HEK293 (cell line): Measurements from ENCODE around the gene ELL3.

Source experiments
- SETDB1 ChIP-seq: IDR thresholded peaks from one replicate; pipeline ENCODE4 v1.6.1; 2017; ENCODE audit warnings: mild to moderate bottlenecking, low read length, moderate library complexity, mixed read lengths; ENCODE audit not compliant: insufficient read length
- YY1 ChIP-seq: fragments of 450-650 bp; formaldehyde crosslinking; IDR thresholded peaks from 2 replicates; pipeline ENCODE4 v1.5.1; 2018; ENCODE audit warnings: missing biosample characterization, missing genetic modification characterization
- ZNF184 ChIP-seq: fragments of 450-650 bp; IDR thresholded peaks from 2 replicates; pipeline ENCODE4 v1.5.1; 2018; ENCODE audit warnings: missing biosample characterization, mild to moderate bottlenecking, missing genetic modification characterization
- ZNF707 ChIP-seq: fragments of 450-650 bp; formaldehyde crosslinking; IDR thresholded peaks from 2 replicates; pipeline ENCODE4 v1.5.1; 2016; ENCODE audit warnings: missing biosample characterization, missing genetic modification characterization
- ZNF777 ChIP-seq: fragments of 450-650 bp; formaldehyde crosslinking; IDR thresholded peaks from 2 replicates; pipeline ENCODE4 v1.5.1; 2017; ENCODE audit warnings: missing biosample characterization, missing genetic modification characterization, borderline replicate concordance
- TF ChIP-seq, protein P1 (sequence below): fragments of 450-650 bp; formaldehyde crosslinking; IDR thresholded peaks from 2 replicates; pipeline ENCODE4 v1.5.1; 2016; ENCODE audit warnings: missing biosample characterization, missing genetic modification characterization
- TF ChIP-seq, protein P2 (sequence below): fragments of 450-650 bp; formaldehyde crosslinking; IDR thresholded peaks from 2 replicates; pipeline ENCODE4 v1.5.1; 2016; ENCODE audit warnings: missing biosample characterization, missing genetic modification characterization

DNA sequence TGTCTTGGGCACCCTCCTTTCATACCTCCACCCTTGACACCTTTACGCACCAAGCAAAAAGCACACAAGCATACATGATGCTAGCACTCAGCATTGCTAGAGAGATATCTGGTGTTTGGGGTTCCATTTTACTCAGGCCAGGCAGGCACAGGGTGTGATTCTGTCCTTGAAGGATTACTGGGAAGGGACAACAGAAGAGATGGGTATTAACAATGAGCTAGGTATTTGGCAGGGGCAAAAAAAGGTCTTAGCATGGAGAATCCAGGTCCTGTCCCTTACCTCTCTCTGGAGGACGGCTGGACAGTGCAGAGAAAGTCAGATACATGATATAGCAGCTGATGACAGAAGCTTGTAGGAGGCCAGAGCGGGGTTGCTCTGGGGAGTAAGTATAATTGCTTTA is 19.8 kb upstream of the ELL3 start:
- TF ChIP-seq YY1 (tag by site-specific recombination), result no peak
- TF ChIP-seq, protein P1, sequence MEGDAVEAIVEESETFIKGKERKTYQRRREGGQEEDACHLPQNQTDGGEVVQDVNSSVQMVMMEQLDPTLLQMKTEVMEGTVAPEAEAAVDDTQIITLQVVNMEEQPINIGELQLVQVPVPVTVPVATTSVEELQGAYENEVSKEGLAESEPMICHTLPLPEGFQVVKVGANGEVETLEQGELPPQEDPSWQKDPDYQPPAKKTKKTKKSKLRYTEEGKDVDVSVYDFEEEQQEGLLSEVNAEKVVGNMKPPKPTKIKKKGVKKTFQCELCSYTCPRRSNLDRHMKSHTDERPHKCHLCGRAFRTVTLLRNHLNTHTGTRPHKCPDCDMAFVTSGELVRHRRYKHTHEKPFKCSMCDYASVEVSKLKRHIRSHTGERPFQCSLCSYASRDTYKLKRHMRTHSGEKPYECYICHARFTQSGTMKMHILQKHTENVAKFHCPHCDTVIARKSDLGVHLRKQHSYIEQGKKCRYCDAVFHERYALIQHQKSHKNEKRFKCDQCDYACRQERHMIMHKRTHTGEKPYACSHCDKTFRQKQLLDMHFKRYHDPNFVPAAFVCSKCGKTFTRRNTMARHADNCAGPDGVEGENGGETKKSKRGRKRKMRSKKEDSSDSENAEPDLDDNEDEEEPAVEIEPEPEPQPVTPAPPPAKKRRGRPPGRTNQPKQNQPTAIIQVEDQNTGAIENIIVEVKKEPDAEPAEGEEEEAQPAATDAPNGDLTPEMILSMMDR (tag by site-specific recombination), result no peak
- no peak for TF ChIP-seq ZNF777 (tag by site-specific recombination)
- TF ChIP-seq SETDB1, result no peak
- TF ChIP-seq, protein P2, sequence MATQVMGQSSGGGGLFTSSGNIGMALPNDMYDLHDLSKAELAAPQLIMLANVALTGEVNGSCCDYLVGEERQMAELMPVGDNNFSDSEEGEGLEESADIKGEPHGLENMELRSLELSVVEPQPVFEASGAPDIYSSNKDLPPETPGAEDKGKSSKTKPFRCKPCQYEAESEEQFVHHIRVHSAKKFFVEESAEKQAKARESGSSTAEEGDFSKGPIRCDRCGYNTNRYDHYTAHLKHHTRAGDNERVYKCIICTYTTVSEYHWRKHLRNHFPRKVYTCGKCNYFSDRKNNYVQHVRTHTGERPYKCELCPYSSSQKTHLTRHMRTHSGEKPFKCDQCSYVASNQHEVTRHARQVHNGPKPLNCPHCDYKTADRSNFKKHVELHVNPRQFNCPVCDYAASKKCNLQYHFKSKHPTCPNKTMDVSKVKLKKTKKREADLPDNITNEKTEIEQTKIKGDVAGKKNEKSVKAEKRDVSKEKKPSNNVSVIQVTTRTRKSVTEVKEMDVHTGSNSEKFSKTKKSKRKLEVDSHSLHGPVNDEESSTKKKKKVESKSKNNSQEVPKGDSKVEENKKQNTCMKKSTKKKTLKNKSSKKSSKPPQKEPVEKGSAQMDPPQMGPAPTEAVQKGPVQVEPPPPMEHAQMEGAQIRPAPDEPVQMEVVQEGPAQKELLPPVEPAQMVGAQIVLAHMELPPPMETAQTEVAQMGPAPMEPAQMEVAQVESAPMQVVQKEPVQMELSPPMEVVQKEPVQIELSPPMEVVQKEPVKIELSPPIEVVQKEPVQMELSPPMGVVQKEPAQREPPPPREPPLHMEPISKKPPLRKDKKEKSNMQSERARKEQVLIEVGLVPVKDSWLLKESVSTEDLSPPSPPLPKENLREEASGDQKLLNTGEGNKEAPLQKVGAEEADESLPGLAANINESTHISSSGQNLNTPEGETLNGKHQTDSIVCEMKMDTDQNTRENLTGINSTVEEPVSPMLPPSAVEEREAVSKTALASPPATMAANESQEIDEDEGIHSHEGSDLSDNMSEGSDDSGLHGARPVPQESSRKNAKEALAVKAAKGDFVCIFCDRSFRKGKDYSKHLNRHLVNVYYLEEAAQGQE (tag by site-specific recombination), result no peak
- no peak for TF ChIP-seq ZNF707 (tag by site-specific recombination)
- no peak for TF ChIP-seq ZNF184 (tag by site-specific recombination)
